Mucosa of rectum (tissue), 2 donors: Measurements from ENCODE around the gene TIGD2.

Experiments used
- H3K27ac ChIP-seq, 2 donors: one replicate each; pipeline ENCODE4 v1.7.0; 2013; ENCODE audit warnings: inconsistent platforms in 2 of 2, low read depth in 2 of 2, low read length in 2 of 2
- H3K27me3 ChIP-seq, 2 donors: one replicate each; pipeline ENCODE4 v1.7.0; 2013; ENCODE audit warnings: low read length in 2 of 2; ENCODE audit not compliant: control insufficient read depth in 2 of 2, insufficient read depth in 2 of 2
- H3K36me3 ChIP-seq, 2 donors: one replicate each; pipeline ENCODE4 v1.7.0; 2013; ENCODE audit warnings: low read length in 2 of 2; ENCODE audit not compliant: control insufficient read depth in 2 of 2, insufficient read depth in 2 of 2
- H3K4me1 ChIP-seq, 2 donors: one replicate each; pipeline ENCODE4 v1.7.0; 2013; ENCODE audit warnings: low read length in 2 of 2, mild to moderate bottlenecking in 1 of 2; ENCODE audit not compliant: control insufficient read depth in 2 of 2, insufficient read depth in 2 of 2
- H3K4me3 ChIP-seq, 2 donors: one replicate each; pipeline ENCODE4 v1.7.0; 2013; ENCODE audit warnings: low read length in 2 of 2
- H3K9ac ChIP-seq, 2 donors: one replicate each; pipeline ENCODE4 v1.7.0; 2013; ENCODE audit warnings: low read length in 2 of 2, low read depth in 1 of 2, mild to moderate bottlenecking in 1 of 2
- H3K9me3 ChIP-seq, 2 donors: one replicate each; pipeline ENCODE4 v1.7.0; 2013; ENCODE audit warnings: low read length in 2 of 2; ENCODE audit not compliant: control insufficient read depth in 2 of 2
- donor health status: healthy.
- donor health status: Normal muscosa, but diverticular disease.

TIGD2 gene

DNA sequence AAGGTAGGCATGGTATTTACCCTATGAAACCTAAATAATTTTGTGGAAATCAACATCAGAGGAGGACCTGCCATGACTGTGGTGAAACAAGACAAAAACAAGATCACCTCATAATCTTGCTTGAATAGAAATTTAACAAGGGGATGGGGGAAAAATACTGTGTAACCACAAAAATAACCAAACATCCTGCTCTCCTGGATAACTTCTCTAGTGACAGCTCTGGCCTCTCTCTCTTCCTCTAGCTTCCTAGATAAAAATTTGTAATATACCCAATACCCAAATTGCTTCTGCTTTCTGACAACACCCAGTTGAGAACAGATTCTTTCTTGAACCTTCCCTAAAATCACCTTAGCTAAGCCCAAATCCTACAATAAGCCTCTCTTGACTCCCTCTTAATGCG is 11.9 kb upstream of the TIGD2 start:
- Histone ChIP-seq H3K27me3 (no peaks in the 10 kb centered on the region), H3K4me1 (no peaks in the 10 kb centered on the region), H3K4me3 (no peak overlapping the region), H3K9me3 (no peaks in the 10 kb centered on the region), H3K36me3 (no peaks in the 10 kb centered on the region), H3K9ac (no peak overlapping the region), H3K27ac (no peak overlapping the region)

DNA sequence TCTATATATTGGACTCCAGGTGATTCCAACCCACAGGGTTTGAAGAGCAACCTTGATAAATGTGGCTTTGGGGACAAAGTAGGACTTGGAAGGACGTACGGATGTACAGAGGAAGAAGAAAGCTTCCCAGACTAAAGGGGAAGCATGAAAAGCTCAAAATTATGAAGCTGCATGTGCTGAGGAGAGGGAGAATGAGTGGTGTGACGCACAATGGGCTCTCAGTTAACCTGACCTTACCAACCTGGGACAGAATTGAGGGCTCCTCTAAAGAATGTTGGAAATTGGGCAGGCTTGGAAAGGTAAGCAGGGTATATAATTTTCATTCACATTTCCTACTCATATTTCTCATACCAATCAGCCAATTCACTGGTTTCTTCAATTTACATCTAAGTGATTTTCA is 10.5 kb upstream of the TIGD2 start:
- no peak overlapping the region for H3K9ac ChIP-seq
- no peaks in the 10 kb centered on the region for H3K36me3 ChIP-seq
- no peaks in the 10 kb centered on the region for H3K27me3 ChIP-seq
- no peak overlapping the region for H3K27ac ChIP-seq
- no peaks in the 10 kb centered on the region for H3K4me1 ChIP-seq
- no peaks in the 10 kb centered on the region for H3K9me3 ChIP-seq
- H3K4me3 ChIP-seq: no peak overlapping the region

DNA sequence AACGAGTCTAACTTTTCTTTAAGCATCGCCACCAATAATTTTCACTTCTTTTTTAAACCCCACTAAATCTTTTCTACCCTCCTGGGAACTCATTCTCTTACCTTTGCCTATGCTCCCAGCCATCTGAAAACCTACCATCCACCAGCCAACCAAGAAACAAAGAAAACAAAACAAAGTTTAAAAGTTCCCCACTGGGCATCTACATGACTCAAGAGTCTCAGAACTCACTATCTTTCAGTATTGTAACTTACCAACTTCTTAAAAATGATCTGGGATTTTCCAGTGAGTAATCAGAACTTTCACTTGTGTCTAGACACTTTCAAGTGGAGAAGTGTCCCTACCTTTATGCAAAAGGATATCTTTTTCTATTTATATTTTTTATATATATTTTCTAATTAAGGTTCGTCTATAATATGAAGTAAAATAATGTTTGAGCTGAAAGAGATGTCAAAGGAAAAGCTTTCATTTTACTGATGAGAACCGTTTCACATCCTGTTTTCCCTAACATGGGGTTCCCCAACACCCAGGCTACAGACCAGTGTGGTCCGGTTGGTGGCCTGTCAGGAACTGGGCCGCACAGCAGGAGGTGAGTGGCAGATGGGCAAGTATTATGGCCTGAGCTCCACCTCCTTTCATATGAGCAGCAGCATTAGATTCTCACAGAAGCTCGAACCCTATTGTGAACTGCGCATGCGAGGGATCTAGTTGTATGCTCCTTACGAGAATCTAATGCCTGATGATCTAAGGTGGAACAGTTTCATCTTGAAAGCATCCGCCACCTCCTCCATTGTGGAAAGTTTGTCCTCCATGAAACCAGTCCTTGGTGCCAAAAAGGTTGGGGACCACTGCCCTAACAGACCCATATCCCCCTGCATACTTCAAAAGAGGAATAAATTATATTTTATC is 9.8 kb upstream of the TIGD2 start:
- Histone ChIP-seq H3K4me1 (no peaks in the 10 kb centered on the region), H3K9me3 (no peaks in the 10 kb centered on the region), H3K36me3 (no peaks in the 10 kb centered on the region), H3K27me3 (no peaks in the 10 kb centered on the region), H3K9ac (no peak overlapping the region), H3K27ac (no peak overlapping the region), H3K4me3 (no peak overlapping the region)

DNA sequence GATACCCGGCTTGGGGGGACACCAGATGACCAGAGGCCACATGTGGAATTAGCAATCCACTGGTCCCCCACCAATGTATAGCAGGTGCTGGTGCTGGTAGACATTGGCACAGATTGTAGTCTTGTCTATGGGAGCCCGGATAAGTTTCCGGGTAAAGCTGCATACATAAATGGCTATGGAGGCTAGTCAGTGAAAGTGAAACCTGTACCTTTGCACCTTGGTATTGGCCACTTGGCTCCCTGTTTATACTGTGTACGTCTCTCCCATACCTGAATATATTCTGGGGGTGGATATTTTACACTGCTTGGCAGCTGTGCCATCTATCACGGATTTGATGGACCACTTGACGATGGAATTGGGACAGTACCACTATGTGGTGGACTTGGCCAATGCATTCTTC is 5.6 kb upstream of the TIGD2 start:
- H3K4me3 ChIP-seq: no peak overlapping the region
- peaks cover 5% of the 10 kb centered on the region in 2 donors for H3K4me1 ChIP-seq
- H3K9me3 ChIP-seq: no peaks in the 10 kb centered on the region
- no peak overlapping the region for H3K9ac ChIP-seq
- H3K27me3 ChIP-seq: peaks cover 0 to 3% of the 10 kb centered on the region in 2 donors
- H3K36me3 ChIP-seq: no peaks in the 10 kb centered on the region
- no peak overlapping the region for H3K27ac ChIP-seq

DNA sequence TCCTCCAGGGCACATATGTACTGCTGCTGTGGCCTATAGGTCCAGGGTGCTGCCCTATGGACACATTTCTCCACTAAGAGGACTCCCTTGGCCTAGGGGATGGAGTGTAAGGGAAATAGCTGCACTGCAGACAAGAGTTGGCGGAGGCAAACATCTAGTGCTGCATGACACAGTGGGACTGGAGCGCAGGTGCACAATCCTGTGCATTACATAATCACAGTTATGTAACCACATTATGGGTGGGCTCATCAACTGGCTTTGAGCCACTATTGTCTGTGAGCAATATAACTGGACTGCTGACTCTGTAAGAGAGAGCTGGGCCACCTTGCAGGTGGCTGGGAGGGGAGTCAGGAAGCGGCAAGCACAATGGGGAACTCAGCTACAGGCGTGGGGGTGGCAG is 3.2 kb upstream of the TIGD2 start:
- H3K27ac ChIP-seq: no peak overlapping the region
- no peak overlapping the region for H3K4me3 ChIP-seq
- no peaks in the 10 kb centered on the region for H3K9me3 ChIP-seq
- H3K9ac ChIP-seq: no peak overlapping the region
- peaks cover 13 to 15% of the 10 kb centered on the region in 2 donors for H3K4me1 ChIP-seq
- peaks cover 0 to 3% of the 10 kb centered on the region in 2 donors for H3K27me3 ChIP-seq
- no peaks in the 10 kb centered on the region for H3K36me3 ChIP-seq

DNA sequence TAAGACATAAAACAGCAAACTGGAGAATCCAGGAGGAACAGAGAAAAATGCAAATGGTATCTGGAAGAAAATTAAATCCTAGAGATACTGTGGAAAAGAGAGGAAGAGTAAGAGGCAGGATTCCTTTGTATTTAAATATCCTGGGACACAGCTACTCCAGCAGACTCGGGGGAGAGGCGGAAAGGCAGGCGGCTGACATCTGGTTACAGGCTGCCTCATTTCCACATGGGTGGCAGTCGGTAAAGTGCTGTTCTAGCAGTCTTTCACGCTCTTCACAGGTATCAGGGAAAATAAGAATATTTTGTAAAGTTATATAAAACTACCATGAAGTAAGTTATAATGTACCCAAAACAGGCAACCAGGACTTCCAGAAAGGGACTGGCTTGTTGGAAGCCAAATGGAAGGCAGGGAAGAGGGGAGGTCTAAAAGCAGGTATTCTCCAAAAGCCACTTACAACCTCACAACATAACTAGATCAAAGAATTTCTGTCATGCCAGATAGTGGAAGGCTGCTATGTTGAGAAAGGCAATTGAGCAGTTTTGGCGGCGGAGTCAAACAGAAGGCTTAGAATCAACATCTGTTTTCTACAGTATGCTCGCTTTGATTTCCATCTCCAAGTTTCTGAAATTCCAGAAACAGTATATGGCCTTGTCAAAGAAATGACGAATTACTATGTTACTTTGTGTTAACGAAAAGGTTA is 1.3 kb upstream of the TIGD2 start:
- peaks cover 15% of the 10 kb centered on the region in 2 donors for H3K4me1 ChIP-seq
- H3K9me3 ChIP-seq: no peaks in the 10 kb centered on the region
- H3K27me3 ChIP-seq: peaks cover 0 to 3% of the 10 kb centered on the region in 2 donors
- H3K9ac ChIP-seq: peak overlapping the region in 1 of 2 donors; percentile 74
- H3K4me3 ChIP-seq: peak overlapping the region; percentile 74 to 84
- no peak overlapping the region for H3K27ac ChIP-seq
- no peaks in the 10 kb centered on the region for H3K36me3 ChIP-seq

DNA sequence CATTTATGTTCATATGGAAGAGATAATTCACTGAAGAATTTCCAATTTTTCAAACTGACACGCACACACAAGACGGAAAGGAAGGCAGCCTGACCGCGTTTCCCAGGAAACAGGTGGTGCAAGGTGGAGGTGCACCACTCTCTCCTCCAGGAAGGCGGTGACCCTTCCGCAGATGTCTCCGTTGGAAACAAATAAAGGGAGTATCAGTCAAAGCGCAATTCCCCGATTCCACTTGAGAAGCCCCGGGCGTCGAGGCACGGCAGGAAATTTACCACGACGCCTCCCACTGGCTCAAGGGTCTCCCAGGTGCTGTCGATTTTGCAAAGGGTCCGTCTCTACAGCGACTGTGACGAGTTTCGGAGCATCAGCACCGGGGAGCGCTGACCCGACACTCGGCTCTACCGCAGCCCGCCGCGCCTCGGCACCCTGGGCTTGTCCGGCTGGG is 770 bp upstream of the TIGD2 start:
- H3K27ac ChIP-seq: peak overlapping the region; percentile 20 to 67
- peaks cover 0 to 3% of the 10 kb centered on the region in 2 donors for H3K27me3 ChIP-seq
- peak overlapping the region; percentile 74 to 84 for H3K4me3 ChIP-seq
- no peaks in the 10 kb centered on the region for H3K36me3 ChIP-seq
- peaks cover 15% of the 10 kb centered on the region in 2 donors for H3K4me1 ChIP-seq
- no peaks in the 10 kb centered on the region for H3K9me3 ChIP-seq
- peak overlapping the region; percentile 48 to 74 for H3K9ac ChIP-seq

DNA sequence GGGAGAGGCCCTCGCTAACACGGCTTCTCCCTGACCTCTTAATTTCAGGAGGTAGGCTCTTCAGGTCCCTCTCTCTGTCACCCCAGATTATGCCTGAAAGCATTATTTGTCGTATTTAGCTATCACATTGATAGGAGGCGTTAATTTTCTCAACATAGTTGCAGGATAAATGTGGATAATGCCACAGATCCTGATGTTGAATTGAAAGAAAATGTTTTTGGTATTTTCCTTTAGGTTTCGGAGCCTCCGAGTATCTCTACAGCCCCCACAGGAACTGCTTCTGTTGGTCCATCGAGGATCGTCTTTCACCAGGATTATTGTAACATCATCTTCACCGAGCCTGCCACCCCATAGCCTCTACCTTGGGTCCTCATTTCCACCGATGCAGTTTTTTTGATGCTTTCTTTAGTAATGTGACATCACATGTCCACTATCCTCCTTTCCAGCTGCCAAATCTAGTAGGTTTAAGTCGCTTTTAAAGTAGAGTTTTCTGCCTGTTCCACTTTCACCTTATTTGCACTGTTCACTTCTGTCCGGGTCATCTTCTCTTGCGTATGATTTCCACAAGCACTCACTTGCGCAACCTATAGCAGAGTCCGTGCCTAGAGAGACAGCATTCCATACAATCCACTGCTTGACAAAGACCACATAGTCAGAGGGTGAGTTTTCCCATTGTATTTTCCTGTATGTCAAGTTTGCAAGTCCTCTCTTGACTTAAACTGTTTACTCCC is 665 bp downstream of the TIGD2 start:
- Histone ChIP-seq H3K36me3 (no peaks in the 10 kb centered on the region), H3K4me1 (peaks cover 15% of the 10 kb centered on the region in 2 donors), H3K27ac (peak overlapping the region; percentile 85 to 88), H3K4me3 (peak overlapping the region; percentile 83 to 94), H3K27me3 (peaks cover 0 to 3% of the 10 kb centered on the region in 2 donors), H3K9me3 (no peaks in the 10 kb centered on the region), H3K9ac (peak overlapping the region; percentile 85 to 86)

DNA sequence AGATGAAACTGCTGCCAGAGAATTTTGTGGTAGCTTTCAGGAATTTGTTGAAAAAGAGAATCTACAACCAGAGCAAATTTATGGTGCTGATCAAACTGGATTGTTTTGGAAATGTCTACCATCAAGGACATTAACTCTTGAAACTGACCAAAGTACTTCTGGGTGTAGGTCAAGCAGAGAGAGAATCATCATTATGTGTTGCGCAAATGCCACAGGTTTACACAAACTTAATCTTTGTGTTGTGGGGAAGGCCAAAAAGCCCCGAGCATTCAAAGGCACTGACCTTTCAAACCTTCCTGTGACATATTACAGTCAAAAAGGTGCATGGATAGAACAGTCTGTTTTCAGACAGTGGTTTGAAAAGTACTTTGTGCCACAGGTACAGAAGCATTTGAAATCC is 2.1 kb downstream of the TIGD2 start:
- Histone ChIP-seq H3K27ac (no peak overlapping the region), H3K4me1 (peaks cover 15% of the 10 kb centered on the region in 2 donors), H3K9me3 (no peaks in the 10 kb centered on the region), H3K36me3 (peaks cover 0 to 4% of the 10 kb centered on the region in 2 donors), H3K4me3 (no peak overlapping the region), H3K9ac (no peak overlapping the region), H3K27me3 (peaks cover 0 to 3% of the 10 kb centered on the region in 2 donors)
